HG03196 (cell line): ENCODE measurements around the gene COBL.

ENCODE experiments used
- ATAC-seq: cut with Tn5 transposase; IDR thresholded peaks from one replicate; pipeline ENCODE4 v1.9.1; 2021; ENCODE audit not compliant: unreplicated experiment

Gene COBL

DNA sequence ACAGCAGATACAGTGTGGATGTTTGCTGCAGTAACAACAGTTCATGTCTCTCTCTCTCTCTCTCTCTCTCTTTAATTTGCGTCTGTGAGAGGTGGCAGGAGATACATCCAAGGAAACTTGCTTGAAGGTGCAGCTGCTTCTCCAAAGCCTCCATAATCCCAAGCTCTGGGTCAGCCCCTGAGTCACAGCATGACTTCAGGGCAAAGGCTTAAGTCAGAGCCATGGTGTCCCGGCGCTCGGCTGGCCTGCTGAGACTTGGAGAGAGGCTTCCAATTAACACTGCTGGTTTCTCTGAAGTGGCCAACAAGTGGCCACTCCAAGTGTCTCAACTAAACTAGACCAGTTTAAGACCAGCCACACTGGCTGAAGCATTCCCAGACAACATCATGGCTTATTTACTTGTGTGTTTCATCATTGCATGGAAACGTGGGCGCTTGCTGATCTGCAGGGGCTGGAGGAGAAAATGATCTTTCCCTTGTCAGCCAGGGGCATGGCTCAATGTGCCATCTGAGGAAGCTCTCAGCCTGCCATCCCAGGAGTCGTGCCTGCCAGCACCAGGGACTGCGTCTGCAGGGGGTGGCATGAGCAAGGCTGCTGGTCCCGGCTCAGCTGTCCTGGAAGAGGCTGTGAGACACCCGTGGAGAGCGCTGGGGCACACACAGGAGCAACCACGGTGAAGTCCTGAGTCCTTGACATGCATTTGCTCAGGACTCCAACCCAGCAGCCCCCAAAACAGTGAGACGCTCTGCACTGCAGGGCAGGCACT is 254.2 kb downstream of the COBL start:
- ATAC-seq, result no peak

DNA sequence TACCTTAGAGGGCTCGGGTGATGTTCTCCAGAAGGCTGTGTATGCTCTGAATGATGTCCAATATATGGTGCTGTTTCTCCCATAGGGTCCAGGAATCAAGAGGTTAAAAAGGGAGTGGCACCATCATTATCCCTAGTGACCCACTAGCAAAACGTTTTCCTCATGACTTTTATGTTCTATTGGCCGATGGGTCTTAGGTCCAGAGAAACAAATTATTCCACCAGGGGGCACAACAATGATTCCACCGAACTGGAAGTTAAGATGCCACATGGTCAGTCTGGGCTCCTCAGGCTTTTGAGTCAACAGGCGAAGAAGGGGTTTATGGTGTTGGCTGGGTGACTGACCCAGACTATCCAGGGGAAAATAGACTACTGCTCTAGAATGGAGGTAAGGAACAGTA is 256.1 kb downstream of the COBL start:
- ATAC-seq, result no peak

DNA sequence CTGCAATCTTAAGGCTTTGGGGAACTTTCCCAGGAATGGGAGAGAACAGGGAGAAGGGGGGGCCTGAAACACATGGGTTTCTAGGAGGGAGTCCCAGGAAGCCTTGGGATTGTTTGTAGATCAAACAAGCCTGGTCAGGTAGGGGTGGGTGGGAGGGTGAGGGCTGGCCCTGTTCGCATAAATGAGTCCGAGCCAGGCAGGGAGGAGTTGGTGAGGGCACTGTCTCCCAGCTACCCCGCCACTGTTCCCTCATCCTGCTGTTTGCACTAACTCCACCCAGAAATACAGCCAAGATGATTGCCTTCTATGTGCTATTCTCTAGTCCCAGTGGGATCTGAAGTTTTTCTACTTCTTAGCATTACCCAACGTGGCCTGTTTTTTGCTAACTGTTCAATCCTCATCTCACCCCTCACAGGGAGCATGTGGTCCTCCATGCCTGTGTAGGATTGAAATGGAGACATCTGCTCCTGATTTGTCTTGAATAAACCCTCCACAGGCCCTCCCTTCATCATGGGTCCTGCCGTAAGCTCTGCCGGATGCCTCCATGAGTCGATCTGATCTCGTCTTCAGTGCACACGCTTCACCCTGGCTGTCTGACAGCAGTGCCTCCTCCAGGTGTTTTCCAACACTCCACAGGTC is 257.0 kb downstream of the COBL start:
- ATAC-seq, result no peak

DNA sequence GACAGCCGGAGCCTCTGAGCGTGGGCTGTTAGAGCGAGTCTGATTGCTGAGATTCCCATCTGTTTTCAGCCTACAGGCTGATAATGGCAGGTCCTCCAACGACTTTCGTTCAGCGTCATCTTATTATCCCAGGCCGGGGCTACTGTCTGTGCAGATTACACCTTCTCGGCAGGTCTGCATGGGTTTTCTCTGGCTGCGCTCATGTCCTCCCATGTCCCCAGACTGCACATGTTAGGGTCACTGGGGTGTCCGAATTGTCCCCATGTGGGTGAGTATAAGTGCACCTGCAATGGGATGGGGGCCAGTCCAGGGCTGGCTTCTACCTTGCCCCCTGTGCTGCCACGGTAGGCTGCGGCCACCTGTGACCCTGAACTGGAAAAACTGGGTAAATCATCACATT is 257.8 kb downstream of the COBL start:
- no peak for ATAC-seq

DNA sequence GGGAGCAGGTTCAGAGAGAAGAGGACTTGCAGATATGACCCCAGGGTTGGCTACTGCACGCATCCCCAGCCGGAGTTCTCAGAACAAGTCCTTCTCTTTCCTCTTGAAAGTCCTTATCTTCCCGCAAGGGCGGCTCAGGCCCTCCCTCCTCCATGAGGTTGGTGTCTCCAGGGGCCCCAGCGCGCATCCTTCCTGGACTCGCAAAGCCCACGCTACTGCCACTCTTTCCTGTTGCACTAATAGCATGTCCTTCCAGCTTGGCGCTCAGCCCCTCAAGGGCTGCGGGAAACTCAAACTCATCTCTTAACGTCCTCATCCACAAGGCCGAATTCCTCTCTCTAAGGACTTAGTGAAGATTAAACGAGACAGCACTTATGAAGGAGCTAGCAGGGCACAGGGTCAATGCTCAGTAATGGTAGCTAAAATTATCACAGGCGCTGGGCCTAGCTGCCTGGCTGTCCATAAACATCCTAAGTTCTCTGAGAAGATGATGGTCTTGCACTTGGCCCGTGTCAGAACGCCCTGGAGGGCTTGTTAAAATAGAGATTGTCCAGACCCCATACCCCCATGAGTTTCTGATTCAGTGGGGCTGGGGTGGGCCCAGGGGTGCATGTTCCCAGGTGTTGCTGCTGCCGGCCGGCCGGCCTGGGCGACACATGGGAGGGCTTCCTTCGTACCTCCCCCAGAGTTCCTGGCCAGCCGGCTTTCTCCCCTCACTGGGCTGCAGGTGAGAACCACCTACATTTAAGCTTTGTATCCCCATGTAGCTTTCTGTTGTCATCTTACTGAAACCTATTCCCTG is 261.4 kb downstream of the COBL start:
- no peak for ATAC-seq

DNA sequence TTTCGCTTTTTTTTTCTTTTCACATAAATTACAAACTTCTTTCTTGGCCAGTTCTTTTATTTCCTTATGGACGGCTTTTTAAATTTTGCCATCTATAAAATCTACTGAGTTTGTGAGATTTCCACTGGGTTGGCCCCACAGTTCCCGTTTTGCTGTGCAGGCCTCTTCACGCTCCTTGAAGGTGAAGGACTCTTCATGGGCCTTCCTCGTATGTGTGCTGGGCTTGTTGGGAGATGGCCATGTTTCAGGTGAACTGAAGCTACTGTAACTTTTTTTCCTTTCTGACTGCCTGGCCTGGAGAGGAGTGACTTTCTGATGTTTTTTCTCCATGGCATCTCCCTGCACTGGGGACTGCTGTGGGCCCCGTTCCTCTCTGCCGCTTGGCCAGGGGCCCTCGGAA is 262.4 kb downstream of the COBL start:
- ATAC-seq, result no peak

DNA sequence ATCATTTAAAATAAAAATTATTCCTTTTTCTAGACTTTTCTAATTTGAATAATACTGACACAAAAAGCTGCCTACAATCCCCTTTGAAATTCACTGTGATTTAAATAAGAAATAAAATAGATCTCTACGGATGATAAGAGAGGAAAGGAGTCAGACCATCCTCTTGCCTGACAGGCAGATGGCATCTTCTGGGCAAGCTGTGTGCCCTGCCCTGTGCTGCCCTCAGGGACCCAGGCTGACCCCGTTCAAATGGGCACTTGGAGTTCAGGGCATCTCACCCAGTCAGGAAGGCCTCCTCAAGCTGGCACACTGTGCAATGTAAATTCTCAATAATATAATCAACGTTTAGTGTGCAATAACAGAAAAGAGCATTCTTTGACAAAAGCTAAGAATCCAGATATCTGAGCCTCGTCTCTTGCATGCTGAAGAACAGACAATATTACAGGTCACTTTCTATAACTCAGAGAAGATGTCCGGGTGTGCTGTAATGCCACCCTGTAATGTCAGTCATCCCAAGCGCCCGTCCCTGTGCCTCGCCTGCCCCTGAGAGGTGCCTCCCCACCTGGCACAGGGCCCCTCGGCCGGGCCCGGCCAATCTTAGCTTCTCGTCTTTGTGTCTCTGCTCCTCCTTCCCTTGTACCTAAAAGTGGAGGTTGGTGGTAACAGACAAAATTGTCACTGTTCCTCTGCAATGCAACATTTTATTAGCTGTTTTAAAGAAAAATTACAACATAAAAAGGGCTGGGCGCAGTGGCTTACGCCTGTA is 263.3 kb downstream of the COBL start:
- ATAC-seq, result no peak

DNA sequence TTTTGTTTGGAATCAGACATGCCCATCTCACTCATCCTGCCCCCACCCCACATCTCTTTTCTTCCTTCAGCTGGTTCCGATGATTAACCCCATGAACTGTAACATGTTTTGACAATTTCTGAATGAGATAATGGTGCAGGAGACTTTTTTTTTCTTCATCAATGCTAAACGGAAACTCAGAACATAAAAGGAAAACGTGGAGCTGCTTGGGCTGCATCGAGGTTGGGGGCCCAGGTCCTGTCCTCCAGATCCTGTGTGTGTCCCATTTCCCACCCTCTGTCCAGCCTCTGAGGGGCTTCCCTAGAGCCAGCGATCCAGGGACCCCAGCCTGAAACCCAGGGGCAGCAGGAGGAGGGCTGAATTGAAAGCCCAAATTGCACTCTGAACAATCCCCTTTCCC is 270.1 kb downstream of the COBL start:
- no peak for ATAC-seq

DNA sequence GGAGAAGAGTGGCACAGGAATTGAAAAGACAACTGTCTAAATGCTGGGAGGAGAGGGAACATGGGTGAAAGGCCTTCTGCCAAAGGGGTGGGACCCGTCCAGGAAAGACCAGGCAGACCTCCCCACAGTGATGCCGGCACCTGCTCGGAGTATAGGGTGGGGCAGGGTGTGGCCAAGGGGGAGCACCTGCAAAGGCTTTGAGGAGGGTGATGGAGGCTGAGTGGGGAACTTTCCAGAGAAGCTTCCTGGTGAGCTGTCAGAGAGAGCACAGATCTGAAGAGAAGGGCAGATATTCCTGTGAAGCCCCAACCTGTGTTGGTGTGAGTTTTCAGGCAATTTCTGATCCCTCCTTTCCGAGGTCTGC is 270.5 kb downstream of the COBL start:
- no peak for ATAC-seq

DNA sequence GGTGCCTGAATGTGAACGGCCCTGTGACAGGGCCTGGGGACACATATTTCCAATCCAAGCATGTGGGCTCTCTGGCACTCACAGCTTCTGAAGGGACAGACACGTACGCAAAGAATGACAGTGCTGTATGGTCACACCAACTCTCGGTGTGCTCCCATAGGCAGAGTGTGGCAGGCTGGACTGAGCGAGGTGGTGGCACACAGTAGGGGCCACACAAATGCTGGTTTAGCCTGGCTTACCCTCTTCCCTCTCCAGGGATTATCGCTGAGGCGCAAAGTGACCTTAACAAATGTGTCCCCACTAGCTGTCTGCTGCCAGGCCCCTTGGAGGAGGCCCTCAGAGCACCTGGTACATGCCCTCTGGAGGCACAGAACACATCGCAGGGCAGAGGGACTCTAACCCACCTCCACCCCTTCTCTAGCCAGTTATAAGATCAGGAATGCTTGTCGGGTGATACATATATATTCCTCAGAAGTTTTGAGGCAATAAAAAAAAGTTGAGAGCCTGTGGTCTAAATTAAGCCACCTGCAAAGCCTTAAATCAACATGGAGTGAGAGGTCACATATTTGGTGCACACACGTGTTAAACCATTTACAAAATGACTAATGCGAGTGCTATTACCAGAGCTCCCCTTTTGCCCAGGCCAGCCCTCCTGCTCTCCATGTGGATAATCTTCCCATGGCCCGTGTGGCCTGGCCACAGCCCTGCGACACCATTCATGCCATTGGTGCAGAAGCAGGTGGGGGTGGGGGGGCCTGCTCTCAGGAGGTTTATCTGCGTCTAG is 271.1 kb downstream of the COBL start:
- no peak for ATAC-seq

DNA sequence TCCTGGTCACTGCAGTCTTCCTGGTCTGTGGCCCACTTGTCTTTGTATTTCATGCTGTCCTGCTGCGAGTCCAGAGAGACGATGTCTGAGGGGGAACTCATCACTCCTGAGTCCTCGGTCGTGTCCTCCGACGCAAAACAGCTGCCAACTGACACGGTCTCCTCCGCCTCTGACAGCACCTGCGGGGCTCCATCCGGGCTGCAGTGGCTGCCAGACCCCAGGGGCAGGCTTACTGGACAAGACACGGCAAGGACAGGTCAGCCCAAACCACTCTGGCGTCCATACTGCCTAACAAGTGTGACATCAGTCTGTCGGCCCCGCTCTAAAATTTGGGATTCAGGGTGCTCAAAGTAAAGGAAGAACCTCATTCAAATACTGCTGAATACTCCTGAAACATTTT is 273.1 kb downstream of the COBL start:
- no peak for ATAC-seq

DNA sequence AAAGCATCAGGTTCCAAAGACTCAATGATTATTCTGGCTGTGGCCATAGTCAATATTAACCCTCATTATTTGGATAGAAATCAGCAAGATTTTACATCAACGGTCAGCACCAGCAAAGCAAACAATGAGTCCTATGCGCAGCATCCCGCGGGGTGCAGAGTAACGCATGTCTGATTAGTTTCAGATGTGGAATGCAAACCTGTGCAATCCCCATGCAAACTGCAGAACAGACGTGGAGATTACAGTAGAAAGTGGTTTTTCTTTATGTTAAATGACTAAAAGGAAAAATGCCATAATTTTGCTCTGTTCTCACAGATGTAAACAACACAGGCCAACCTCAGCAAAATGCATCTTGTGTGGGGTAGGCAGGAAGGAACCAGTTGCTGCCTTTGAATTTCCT is 275.8 kb downstream of the COBL start:
- ATAC-seq, result no peak

DNA sequence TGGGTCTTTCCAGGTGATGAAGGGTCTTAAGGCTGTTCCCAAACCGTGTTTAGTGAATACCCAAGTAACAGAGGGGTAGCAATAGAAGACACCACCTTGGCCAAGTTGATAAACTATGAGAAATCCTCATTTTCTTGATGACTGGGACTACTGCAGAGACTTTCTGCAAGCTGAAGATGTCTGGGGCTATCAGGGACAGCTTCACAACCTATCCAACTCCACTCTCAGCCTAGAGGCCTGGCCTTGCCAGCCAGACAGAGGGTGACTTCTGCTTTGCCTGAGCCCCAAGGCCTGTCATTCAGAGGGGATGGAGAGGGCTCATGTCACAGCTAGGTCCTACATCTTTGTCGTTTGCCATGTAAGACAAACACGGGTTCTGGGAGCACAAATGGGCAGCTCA is 278.0 kb downstream of the COBL start:
- no peak for ATAC-seq

DNA sequence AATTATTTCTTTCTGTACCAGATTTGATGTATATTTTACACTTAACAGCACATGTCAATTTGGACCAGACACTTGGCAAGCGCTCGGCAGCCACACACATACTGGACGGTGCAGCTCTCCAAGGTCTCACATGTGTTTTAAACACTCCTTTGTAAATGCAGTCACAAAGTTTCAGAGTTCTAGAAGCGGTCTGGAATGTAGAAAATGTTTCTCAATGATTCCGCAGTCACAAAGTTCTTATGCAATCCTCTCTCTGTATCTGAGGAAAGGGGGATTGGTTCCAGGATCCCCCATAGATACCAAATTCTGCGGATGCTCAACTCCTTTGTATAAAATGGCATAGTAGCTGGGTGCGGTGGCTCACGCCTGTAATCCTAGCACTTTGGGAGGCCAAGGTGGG is 280.9 kb downstream of the COBL start:
- ATAC-seq, result no peak

DNA sequence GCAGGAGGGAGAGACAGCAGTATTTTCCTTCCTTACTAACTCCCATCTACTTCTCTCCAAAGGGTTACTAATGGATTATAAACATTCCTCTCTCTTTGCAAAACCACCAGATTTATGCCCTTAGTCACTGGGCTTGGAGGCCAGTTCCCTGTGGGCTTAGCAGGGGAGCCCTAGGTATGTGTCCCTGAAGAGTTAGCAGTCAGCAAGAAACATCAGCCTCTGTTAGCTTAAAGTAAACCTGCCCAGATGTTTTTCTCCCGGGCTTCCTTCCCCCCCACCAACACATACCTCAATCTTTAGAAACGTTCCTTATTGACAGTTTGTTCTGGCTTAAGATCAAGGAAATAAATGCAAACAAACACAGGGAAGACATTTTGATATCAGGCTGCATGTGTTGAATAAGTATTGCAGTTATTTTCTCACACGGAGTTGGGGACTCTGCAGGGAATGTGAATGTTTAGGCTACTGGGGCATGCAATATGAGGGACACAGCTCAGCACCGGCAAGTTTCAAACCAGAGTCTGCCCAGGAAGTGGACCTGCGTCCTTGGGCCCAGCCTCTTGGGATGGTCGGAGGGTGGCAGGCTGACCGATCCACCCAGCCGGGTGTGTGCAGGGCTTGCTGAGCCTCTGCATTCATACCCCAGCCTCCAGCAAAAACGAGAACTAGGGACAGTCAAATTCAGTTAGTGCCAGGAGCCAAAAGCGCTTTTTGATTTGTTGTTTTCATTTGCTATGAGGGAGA is 281.9 kb downstream of the COBL start:
- ATAC-seq, result no peak

DNA sequence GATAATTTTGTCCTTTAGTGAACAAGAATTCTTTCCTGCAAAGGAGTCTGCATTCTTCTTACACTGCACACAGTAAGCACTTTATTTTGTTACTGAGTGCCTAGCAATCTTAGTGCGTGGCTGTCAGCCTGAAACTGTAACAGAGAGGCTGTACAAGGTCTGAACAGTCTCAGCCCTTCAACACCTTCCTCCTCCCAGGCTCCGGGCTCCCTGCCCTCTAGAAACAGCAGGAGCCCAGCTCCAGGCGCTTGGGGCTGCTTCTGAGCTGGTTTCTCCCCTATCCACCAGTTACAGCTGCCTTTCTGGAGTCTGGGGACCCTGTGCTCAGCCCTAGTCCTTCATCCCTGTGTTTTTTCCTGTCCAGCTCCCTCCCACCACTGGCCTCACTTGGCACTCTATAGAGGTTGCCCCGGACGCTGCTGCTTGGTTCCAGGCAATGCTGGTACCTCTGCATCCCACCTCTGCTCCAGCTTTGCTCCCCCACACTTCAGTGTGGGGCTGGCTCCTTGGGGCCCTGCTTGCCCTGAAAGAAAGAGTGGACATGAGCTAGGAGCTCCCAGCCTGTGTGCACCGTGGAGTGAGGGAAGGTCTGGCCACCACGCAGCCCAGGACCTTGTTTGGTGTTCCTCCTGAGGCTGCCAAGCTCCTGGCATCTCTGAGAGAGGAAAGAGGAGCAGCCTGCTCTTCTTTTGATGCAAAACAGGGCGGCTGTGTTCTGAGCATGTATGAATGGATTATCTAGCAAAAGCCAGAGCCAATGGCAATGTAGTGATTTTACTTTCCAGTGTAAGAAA is 282.7 kb downstream of the COBL start:
- ATAC-seq, result no peak

DNA sequence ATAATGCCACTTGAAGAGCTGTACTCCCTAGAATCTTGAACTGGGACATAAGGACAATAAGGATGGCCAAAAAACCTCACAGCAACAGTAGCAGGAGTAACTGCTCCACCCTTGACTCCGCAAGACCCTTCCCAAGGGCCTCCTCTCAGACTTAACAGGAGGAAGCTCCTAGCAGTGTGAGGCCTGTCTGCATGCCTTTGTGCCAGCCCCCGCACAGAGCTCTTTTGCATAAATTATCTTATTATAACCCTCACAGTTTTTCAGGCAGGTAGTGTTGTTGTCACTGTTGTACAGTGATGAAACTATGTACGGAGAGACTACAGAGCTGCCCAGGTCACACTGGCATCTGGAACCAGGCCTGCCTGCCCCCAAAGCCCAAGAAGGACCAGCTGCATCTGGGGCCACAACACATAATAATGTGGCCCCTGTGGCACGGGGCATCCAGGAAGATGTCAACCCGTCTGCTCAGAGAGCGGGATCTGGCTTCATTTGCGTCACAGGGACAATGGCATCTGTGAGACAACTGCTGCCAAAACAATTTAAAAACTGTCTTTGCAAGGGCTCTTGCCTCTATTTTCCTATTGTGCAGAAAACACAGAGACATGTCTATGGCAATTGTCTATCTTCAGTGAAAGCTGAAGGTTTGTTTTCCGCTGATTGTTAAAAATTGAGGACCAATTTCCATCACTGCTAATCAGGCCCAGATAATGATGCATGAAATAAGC is 284.7 kb downstream of the COBL start:
- ATAC-seq, result no peak

DNA sequence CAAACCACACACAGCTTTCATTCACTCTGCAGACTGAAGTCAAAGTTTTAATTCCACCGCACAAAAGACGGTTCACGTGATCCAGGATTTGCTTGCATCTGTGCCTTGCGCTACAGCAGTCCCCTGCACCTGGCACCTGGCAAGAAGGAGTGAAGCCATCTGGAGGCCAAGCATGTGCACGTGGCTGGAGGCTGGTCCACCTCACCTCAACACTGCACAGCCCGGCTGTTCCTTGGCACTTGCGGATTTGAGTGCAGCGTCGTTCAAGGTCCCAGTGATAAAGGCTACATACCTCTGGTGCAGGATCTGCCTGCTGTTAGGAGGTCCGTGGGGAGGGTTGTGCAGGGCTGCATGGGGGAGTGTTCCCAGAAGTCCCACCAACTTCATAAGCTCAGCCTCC is 285.4 kb downstream of the COBL start:
- no peak for ATAC-seq
